Bronchial epithelial cell (primary cell): Measurements from ENCODE around the gene ZNF716. TPM values are rescaled to one million over a fixed set of nuclear protein-coding genes. Genes with fewer than 3 reads are reported as not detected.

Experiments used
- DNase-seq: peaks from one replicate; pipeline ENCODE4 v3.0.0-alpha.2; 2010; ENCODE audit warnings: low read depth
- FAIRE-seq: peaks from 2 replicates; lab custom pipeline; 2011; peaks lifted over from hg19 to GRCh38; lab: Jason Lieb, UNC
- H3K27me3 ChIP-seq: 2 replicates; pipeline ENCODE4 v1.5.1; 2011; ENCODE audit warnings: low read length; ENCODE audit not compliant: control insufficient read depth, insufficient read depth
- H3K36me3 ChIP-seq: 2 replicates; pipeline ENCODE4 v1.5.1; 2011; ENCODE audit warnings: low read length; ENCODE audit not compliant: control insufficient read depth, insufficient read depth
- H3K4me3 ChIP-seq: 2 replicates; pipeline ENCODE4 v1.5.1; 2011; ENCODE audit warnings: mild to moderate bottlenecking, low read depth, low read length, control low read depth
- CTCF ChIP-seq: IDR thresholded peaks from 2 replicates; pipeline ENCODE4 v1.5.1; 2011; ENCODE audit warnings: mild to moderate bottlenecking, moderate library complexity, low read length, control low read depth, inconsistent platforms; ENCODE audit not compliant: insufficient read depth, severe bottlenecking
- total RNA-seq: library from RNA; depleted of rRNA; stranded (reverse); fragments of >200 nt; gene quantifications from 2 replicates; pipeline ENCODE4 v1.2.1, GENCODE V29; 2014

Gene ZNF716
- total RNA-seq, 1 donor from 2014 or later, result not detected

- Histone ChIP-seq H3K27me3 (no peaks in the 10 kb centered on the region), H3K36me3 (no peaks in the 10 kb centered on the region), H3K4me3 (no peak overlapping the region)
- TF ChIP-seq CTCF, result no peak
- DNase-seq (no peak), FAIRE-seq (no peak)
These were observed 35.1 kb upstream of the ZNF716 start for GRCh38 chr7:57414852-57415251.

GRCh38 chr7:57415326-57415725 lies 34.7 kb upstream of the ZNF716 start:
- no peak overlapping the region for H3K4me3 ChIP-seq
- no peaks in the 10 kb centered on the region for H3K36me3 ChIP-seq
- FAIRE-seq, result no peak
- DNase-seq, result no peak
- no peak for TF ChIP-seq CTCF
- no peaks in the 10 kb centered on the region for H3K27me3 ChIP-seq

GRCh38 chr7:57415730-57416129 lies 34.2 kb upstream of the ZNF716 start:
- TF ChIP-seq CTCF, result no peak
- DNase-seq, result no peak
- FAIRE-seq, result no peak
- Histone ChIP-seq H3K4me3 (no peak overlapping the region), H3K36me3 (no peaks in the 10 kb centered on the region), H3K27me3 (no peaks in the 10 kb centered on the region)

- FAIRE-seq, result no peak
- H3K4me3 ChIP-seq, result no peak overlapping the region
- no peaks in the 10 kb centered on the region for H3K27me3 ChIP-seq
- no peaks in the 10 kb centered on the region for H3K36me3 ChIP-seq
- no peak for TF ChIP-seq CTCF
- DNase-seq, result no peak
These were observed 33.2 kb upstream of the ZNF716 start for GRCh38 chr7:57416601-57417358.

GRCh38 chr7:57417736-57418135 lies 32.2 kb upstream of the ZNF716 start:
- H3K27me3 ChIP-seq, result no peaks in the 10 kb centered on the region
- no peak for TF ChIP-seq CTCF
- DNase-seq, result no peak
- H3K36me3 ChIP-seq, result no peaks in the 10 kb centered on the region
- no peak for FAIRE-seq
- no peak overlapping the region for H3K4me3 ChIP-seq

GRCh38 chr7:57423768-57424167 lies 26.2 kb upstream of the ZNF716 start:
- Histone ChIP-seq H3K4me3 (no peak overlapping the region), H3K36me3 (no peaks in the 10 kb centered on the region), H3K27me3 (no peaks in the 10 kb centered on the region)
- FAIRE-seq (no peak), DNase-seq (no peak)
- no peak for TF ChIP-seq CTCF
